ENCODE measurements around the gene ACACA.

DNA sequence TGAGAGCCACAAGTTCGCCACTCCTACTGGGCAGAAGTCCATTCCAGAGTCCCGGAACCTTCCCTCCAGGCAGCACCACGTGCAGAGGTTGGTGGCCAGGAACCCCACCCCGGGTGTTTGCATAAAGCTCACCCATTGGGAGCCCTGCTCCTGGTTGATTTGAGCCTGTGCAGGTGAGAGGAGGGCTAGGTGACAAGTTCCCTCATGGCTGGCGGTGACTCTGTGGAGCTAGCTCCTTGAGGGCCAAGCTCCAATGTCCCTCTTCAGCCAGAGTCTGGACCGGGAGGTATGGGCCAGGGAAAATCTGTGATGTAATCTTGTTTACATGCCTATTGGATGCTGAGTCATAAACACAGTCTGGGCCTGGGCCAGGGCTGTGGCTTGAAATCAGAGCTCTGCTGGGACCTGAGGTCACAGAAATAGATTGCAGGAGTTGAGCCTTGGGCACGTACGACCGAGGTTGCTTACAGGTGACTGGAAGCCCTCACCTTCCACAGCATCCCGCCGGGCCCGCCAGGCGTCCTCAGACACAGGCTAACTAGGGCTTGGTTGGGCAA lies 339.0 kb downstream of the ACACA start:
- TF ChIP-seq POLR2AphosphoS5 (IDR thresholded peaks at IDR 0.05; ENCODE audit: low read depth, low read length), result no peak
- TF ChIP-seq POLR2A (IDR thresholded peaks at IDR 0.05; ENCODE audit: low read depth, low read length), result no peak

Data from GM12892 (cell line).